Thoracic aorta (tissue), 2 donors: ENCODE measurements around the gene SPOCK3. TPM values are rescaled to one million over a fixed set of nuclear protein-coding genes. Genes with fewer than 3 reads are reported as not detected.

Experiments used
- ATAC-seq: fragments of 150-250 bp; one replicate; pipeline ENCODE4 v1.8.0; 2017; ENCODE audit warnings: low read depth; ENCODE audit not compliant: insufficient number of reproducible peaks, low FRiP score
- DNase-seq: peaks from one replicate; pipeline ENCODE4 v3.0.0-alpha.2; 2020; ENCODE audit warnings: low spot score
- H3K27ac ChIP-seq, 2 donors: fragments of 200-600 bp; sonication (generic); 1 replicate in 1 of 2; 2 replicates in 1 of 2; pipeline ENCODE4 v1.5.1; 2016; ENCODE audit warnings: mild to moderate bottlenecking in 2 of 2, moderate library complexity in 2 of 2
- H3K27me3 ChIP-seq: fragments of 200-600 bp; sonication (generic); replicated peaks from 2 replicates; pipeline ENCODE4 v1.6.0; 2016; ENCODE audit warnings: mild to moderate bottlenecking; ENCODE audit not compliant: insufficient read depth
- H3K36me3 ChIP-seq: fragments of 200-600 bp; sonication (generic); one replicate; pipeline ENCODE4 v1.5.1; 2016
- H3K4me1 ChIP-seq, 2 donors: fragments of 200-600 bp; sonication (generic); 1 replicate in 1 of 2; 2 replicates in 1 of 2; pipeline versions ENCODE4 v1.5.1 to v1.6.0; 2016; ENCODE audit warnings: low read depth in 2 of 2, mild to moderate bottlenecking in 1 of 2; ENCODE audit not compliant: control insufficient read depth in 1 of 2
- H3K4me3 ChIP-seq: fragments of 200-600 bp; sonication (generic); 2 replicates; pipeline ENCODE4 v1.5.1; 2016; ENCODE audit warnings: mild to moderate bottlenecking
- H3K9me3 ChIP-seq: fragments of 200-600 bp; sonication (generic); 2 replicates; pipeline ENCODE4 v1.5.1; 2016
- CTCF ChIP-seq: fragments of 200-600 bp; sonication (generic); IDR thresholded peaks from one replicate; pipeline ENCODE4 v1.5.1; 2019; ENCODE audit warnings: antibody characterized with exemption
- total RNA-seq, 2 donors: library from RNA; depleted of rRNA; stranded (reverse); fragments of >200 nt; gene quantifications; one replicate each; pipeline versions ENCODE4 v1.1.0 to v1.2.3, GENCODE V29; 2016

The SPOCK3 gene
- total RNA-seq, 2 donors from 2014 or later = not detected

- Histone ChIP-seq H3K36me3 (no peaks in the 10 kb centered on the region), H3K4me1 (no peaks in the 10 kb centered on the region), H3K9me3 (no peaks in the 10 kb centered on the region), H3K27me3 (no peaks in the 10 kb centered on the region), H3K4me3 (no peak overlapping the region), H3K27ac (no peak overlapping the region)
- DNase-seq = no peak
- no peak for ATAC-seq
- TF ChIP-seq CTCF = no peak
Observed at GRCh38 chr4:167176723-167177367, 57.4 kb downstream of the SPOCK3 start.

- TF ChIP-seq CTCF = no peak
- ATAC-seq = no peak
- no peak for DNase-seq
- H3K9me3 ChIP-seq = no peaks in the 10 kb centered on the region
- H3K4me3 ChIP-seq = no peak overlapping the region
- no peaks in the 10 kb centered on the region for H3K4me1 ChIP-seq
- no peaks in the 10 kb centered on the region for H3K27me3 ChIP-seq
- H3K27ac ChIP-seq = no peak overlapping the region
- H3K36me3 ChIP-seq = no peaks in the 10 kb centered on the region
Observed at GRCh38 chr4:167171928-167172327, 62.4 kb downstream of the SPOCK3 start.

- H3K9me3 ChIP-seq = no peaks in the 10 kb centered on the region
- no peaks in the 10 kb centered on the region for H3K4me1 ChIP-seq
- H3K36me3 ChIP-seq = no peaks in the 10 kb centered on the region
- TF ChIP-seq CTCF = no peak
- H3K27ac ChIP-seq = no peak overlapping the region
- no peaks in the 10 kb centered on the region for H3K27me3 ChIP-seq
- H3K4me3 ChIP-seq = no peak overlapping the region
- ATAC-seq (no peak), DNase-seq (no peak)
Observed at GRCh38 chr4:167168611-167169010, 65.7 kb downstream of the SPOCK3 start.

DNA sequence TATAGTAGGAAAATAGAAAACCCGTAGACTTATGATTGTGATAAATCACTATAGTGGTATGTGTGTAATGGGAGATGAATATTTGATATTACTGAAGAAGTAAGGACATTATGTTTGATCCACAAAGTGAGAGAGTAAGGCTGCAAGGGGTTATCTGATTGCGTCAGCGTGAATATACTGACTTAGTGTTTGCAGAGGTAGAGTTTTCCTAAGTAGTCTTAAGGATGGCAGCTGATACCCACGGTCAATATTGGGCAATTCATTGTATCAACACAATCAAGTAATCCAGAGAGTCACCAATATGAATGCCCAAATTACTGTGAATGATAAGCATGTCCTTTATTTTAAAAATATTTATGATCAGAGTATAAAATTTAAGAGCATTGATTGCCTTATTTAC is 83.7 kb downstream of the SPOCK3 start:
- no peak for DNase-seq
- no peaks in the 10 kb centered on the region for H3K27me3 ChIP-seq
- H3K4me3 ChIP-seq = no peak overlapping the region
- no peaks in the 10 kb centered on the region for H3K4me1 ChIP-seq
- TF ChIP-seq CTCF = no peak
- H3K9me3 ChIP-seq = no peaks in the 10 kb centered on the region
- no peak overlapping the region for H3K27ac ChIP-seq
- ATAC-seq = no peak
- H3K36me3 ChIP-seq = no peaks in the 10 kb centered on the region

- ATAC-seq = no peak
- no peaks in the 10 kb centered on the region for H3K4me1 ChIP-seq
- no peaks in the 10 kb centered on the region for H3K27me3 ChIP-seq
- no peak for DNase-seq
- H3K9me3 ChIP-seq = no peaks in the 10 kb centered on the region
- H3K36me3 ChIP-seq = no peaks in the 10 kb centered on the region
- H3K4me3 ChIP-seq = no peak overlapping the region
- no peak overlapping the region for H3K27ac ChIP-seq
- no peak for TF ChIP-seq CTCF
Observed at GRCh38 chr4:167144605-167145004, 89.7 kb downstream of the SPOCK3 start.
